Measurements from ENCODE around the gene TGOLN2. TPM values are rescaled to one million over a fixed set of nuclear protein-coding genes. Genes with fewer than 3 reads are reported as not detected.
"Not testable (repeated sequence)": the region's sequence is repeated elsewhere in the genome, so short reads cannot be mapped to it uniquely, and the experiment has no call there.

Gene TGOLN2
- total RNA-seq, 1 donor from 2014 or later: 79.7 TPM

DNA sequence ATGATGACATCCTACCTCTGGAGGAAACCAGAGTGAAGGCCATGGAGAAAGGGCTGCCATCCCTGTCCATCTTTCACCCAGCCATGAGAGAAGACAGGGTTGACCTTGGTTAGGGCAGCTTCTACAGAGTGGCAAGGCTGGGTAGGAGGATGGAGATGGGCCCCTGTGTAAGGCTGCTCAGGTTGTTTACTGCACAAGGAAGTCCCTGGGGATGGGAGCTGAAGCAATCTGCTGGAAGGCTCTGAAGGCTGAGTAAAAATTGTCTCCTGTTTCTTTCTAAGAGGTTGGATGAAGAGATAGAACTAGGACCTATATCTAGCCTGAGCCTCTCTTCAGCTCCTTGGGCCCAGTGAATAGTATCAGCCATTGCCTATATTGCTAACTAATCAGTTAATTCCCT is 41.1 kb upstream of the TGOLN2 start:
- DNase-seq (ENCODE audit: low spot score): no peak
- Mint-ChIP-seq H3K27me3 (ENCODE audit: low read depth) (no peaks in the 10 kb centered on the region), H3K27ac (ENCODE audit: unreplicated experiment) (no peak overlapping the region), H3K36me3 (ENCODE audit: low read depth) (peaks cover 10% of the 10 kb centered on the region), H3K9me3 (ENCODE audit: low read depth) (peaks cover 2% of the 10 kb centered on the region), H3K4me3 (ENCODE audit: unreplicated experiment) (no peak overlapping the region), H3K4me1 (ENCODE audit: low read depth) (no peaks in the 10 kb centered on the region)
- TF ChIP-seq, protein P1, sequence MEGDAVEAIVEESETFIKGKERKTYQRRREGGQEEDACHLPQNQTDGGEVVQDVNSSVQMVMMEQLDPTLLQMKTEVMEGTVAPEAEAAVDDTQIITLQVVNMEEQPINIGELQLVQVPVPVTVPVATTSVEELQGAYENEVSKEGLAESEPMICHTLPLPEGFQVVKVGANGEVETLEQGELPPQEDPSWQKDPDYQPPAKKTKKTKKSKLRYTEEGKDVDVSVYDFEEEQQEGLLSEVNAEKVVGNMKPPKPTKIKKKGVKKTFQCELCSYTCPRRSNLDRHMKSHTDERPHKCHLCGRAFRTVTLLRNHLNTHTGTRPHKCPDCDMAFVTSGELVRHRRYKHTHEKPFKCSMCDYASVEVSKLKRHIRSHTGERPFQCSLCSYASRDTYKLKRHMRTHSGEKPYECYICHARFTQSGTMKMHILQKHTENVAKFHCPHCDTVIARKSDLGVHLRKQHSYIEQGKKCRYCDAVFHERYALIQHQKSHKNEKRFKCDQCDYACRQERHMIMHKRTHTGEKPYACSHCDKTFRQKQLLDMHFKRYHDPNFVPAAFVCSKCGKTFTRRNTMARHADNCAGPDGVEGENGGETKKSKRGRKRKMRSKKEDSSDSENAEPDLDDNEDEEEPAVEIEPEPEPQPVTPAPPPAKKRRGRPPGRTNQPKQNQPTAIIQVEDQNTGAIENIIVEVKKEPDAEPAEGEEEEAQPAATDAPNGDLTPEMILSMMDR (IDR thresholded peaks at IDR 0.05): no peak

DNA sequence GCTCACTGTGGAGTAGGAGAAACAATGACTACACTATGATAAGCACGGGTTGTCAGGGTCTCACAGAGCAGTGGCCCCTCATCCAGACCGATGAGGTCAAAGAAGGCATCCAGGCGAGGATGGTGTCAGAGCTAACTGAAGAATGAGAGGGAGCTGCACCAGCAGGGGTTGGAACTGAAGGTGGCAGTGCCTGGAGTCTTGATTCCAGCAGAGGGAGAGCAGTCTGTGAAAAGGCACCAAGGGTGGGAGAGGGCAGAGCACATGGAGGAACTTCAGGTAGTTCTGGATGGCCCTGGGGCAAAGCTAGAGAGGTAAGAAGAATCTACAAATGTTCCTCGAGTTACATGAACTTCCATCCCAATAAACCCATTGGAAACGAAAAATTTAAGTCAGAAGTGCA is 39.4 kb upstream of the TGOLN2 start:
- DNase-seq (ENCODE audit: low spot score): no peak
- Mint-ChIP-seq H3K27me3 (ENCODE audit: low read depth) (no peaks in the 10 kb centered on the region), H3K4me1 (ENCODE audit: low read depth) (no peaks in the 10 kb centered on the region), H3K4me3 (ENCODE audit: unreplicated experiment) (no peak overlapping the region), H3K36me3 (ENCODE audit: low read depth) (peaks cover 17% of the 10 kb centered on the region), H3K9me3 (ENCODE audit: low read depth) (no peaks in the 10 kb centered on the region), H3K27ac (ENCODE audit: unreplicated experiment) (no peak overlapping the region)
- TF ChIP-seq, protein P1 (IDR thresholded peaks at IDR 0.05): no peak

DNA sequence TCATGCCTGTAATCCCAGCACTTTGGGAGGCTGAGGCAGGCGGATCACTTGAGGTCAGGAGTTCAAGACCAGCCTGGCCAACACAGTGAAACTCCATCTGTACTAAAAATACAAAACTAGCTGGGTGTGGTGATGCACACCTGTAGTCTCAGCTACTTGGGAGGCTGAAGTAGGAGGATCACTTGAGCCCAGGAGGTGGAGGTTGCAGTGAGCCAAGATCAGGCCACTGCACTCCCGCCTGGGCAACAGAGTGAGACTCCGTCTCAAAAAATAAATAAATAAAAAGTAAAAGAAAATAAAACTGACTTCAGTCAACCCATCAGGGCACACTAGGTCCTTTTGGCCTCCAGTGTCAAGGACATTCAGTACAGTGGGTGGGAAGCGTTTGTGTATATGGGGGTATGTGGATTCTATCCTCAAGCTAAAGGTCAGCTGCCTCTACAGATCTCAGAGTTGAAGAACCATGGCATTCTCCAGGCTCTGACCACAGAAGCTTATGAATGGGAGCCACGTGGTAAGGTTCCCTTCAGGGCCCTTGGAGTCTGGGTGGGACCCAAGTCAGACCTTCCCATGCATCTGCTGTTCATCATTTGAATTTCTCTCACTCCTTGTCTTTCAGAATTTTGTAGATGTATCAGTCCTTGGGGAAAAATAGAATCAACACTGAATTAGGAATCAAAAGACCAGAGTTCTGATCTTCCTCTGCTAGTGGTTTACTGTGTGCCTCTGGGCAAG is 35.0 kb upstream of the TGOLN2 start:
- H3K4me3 Mint-ChIP-seq (ENCODE audit: unreplicated experiment); H3K27ac Mint-ChIP-seq (ENCODE audit: unreplicated experiment); H3K4me1 Mint-ChIP-seq (ENCODE audit: low read depth); DNase-seq (ENCODE audit: low spot score); H3K27me3 Mint-ChIP-seq (ENCODE audit: low read depth); H3K9me3 Mint-ChIP-seq (ENCODE audit: low read depth): not testable (repeated sequence)
- peaks cover 23% of the 10 kb centered on the region for H3K36me3 Mint-ChIP-seq (ENCODE audit: low read depth)

DNA sequence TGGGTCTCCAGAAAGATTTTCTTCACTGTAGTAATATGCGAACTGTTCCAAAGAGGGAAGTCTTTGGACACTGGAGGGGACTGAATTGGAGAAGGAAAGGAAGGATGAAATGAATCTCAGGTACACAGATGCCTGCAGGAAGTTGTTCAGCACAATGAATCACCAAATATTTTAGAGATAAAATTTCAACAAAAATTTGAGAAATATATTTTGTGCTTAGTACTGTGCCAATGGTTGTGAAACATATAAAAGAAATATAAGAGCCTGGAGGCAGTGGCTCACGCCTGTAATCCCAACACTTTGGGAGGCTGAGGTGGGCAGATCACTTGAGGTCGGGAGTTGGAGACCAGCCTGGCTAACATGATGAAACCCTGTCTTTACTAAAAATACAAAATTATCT is 29.9 kb upstream of the TGOLN2 start:
- Mint-ChIP-seq H3K9me3 (ENCODE audit: low read depth) (no peaks in the 10 kb centered on the region), H3K4me3 (ENCODE audit: unreplicated experiment) (no peak overlapping the region), H3K27ac (ENCODE audit: unreplicated experiment) (no peak overlapping the region), H3K4me1 (ENCODE audit: low read depth) (peaks cover 35% of the 10 kb centered on the region), H3K27me3 (ENCODE audit: low read depth) (no peaks in the 10 kb centered on the region), H3K36me3 (ENCODE audit: low read depth) (peaks cover 18% of the 10 kb centered on the region)
- no peak for DNase-seq (ENCODE audit: low spot score)
- TF ChIP-seq, protein P1 (IDR thresholded peaks at IDR 0.05): no peak

DNA sequence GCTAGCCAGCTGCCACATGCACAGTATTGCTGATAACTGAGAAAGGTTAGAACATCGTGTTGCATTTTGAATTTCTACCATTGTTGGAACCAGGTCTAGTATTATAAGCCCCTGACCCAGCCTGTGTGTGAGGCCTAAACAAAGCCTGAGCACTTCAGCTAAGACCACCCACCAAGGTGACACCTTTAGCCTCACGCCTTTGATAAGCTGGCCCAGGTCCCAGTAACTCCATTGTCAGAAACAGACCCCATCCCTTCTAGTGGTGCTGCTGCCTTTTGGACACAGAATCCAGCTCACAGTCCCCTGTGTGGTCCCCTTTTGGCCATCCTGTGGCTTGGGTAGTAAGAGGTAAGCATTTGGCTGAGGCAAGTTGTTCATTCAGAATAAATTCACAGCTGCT is 28.4 kb upstream of the TGOLN2 start:
- Mint-ChIP-seq H3K36me3 (ENCODE audit: low read depth) (peaks cover 10% of the 10 kb centered on the region), H3K4me1 (ENCODE audit: low read depth) (peaks cover 37% of the 10 kb centered on the region), H3K27me3 (ENCODE audit: low read depth) (no peaks in the 10 kb centered on the region), H3K9me3 (ENCODE audit: low read depth) (no peaks in the 10 kb centered on the region), H3K4me3 (ENCODE audit: unreplicated experiment) (no peak overlapping the region), H3K27ac (ENCODE audit: unreplicated experiment) (no peak overlapping the region)
- no peak for DNase-seq (ENCODE audit: low spot score)
- TF ChIP-seq, protein P1 (IDR thresholded peaks at IDR 0.05): no peak

DNA sequence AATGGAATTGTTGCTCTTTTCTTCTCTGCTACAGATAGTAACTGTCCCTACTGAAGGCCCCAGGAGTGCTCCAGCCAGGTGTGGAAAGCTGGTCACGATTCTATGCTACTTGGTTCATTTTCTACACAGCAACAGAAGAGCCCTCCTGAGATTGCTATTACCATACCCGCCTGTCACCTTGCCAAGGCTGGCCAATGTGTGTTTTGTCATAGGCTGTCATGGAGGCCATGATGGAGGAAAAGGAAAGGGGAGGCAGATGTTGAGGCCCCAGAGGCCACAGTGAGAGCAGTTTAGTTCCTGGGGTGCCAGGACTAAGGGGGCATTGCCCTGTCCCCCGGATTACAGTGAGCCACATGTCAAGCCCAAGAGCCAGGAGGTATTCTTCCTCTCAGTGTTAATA is 27.7 kb upstream of the TGOLN2 start:
- Mint-ChIP-seq H3K27ac (ENCODE audit: unreplicated experiment) (peak overlapping the region; percentile 22), H3K9me3 (ENCODE audit: low read depth) (no peaks in the 10 kb centered on the region), H3K27me3 (ENCODE audit: low read depth) (no peaks in the 10 kb centered on the region)

More for the DNA sequence above, 27.7 kb upstream of the TGOLN2 start:
- TF ChIP-seq, protein P1 (IDR thresholded peaks at IDR 0.05): no peak
- peaks cover 37% of the 10 kb centered on the region for H3K4me1 Mint-ChIP-seq (ENCODE audit: low read depth)
- no peak for DNase-seq (ENCODE audit: low spot score)
- peaks cover 13% of the 10 kb centered on the region for H3K36me3 Mint-ChIP-seq (ENCODE audit: low read depth)
- H3K4me3 Mint-ChIP-seq (ENCODE audit: unreplicated experiment): peak overlapping the region; percentile 98

All from chondrocyte (in vitro differentiated cells).